Neuronal stem cell (in vitro differentiated cells): ENCODE data around the gene NANOGP8.

ENCODE experiments used
- DNase-seq: peaks from one replicate; pipeline ENCODE4 v3.0.0-alpha.2; 2013; ENCODE audit warnings: low spot score
- H2AFZ ChIP-seq: one replicate; pipeline ENCODE4 v1.6.1; 2013; ENCODE audit warnings: mild to moderate bottlenecking, low read length, inconsistent platforms
- H2AK5ac ChIP-seq: 2 replicates; pipeline ENCODE4 v1.6.1; 2013; ENCODE audit warnings: low read depth, mild to moderate bottlenecking, inconsistent platforms, low read length, moderate library complexity, mixed read lengths
- H2BK120ac ChIP-seq: 2 replicates; pipeline ENCODE4 v1.6.1; 2013; ENCODE audit warnings: low read depth, mild to moderate bottlenecking, inconsistent platforms, low read length, moderate library complexity, mixed read lengths
- H2BK12ac ChIP-seq: one replicate; pipeline ENCODE4 v1.6.1; 2013; ENCODE audit warnings: low read length, inconsistent platforms
- H2BK15ac ChIP-seq: 2 replicates; pipeline ENCODE4 v1.6.1; 2013; ENCODE audit warnings: mild to moderate bottlenecking, low read length, inconsistent platforms, mixed read lengths
- H2BK5ac ChIP-seq: one replicate; pipeline ENCODE4 v1.6.1; 2013; ENCODE audit warnings: inconsistent platforms, mild to moderate bottlenecking, low read length, moderate library complexity
- H3K14ac ChIP-seq: one replicate; pipeline ENCODE4 v1.6.1; 2013; ENCODE audit warnings: low read length, inconsistent platforms
- H3K18ac ChIP-seq: 2 replicates; pipeline ENCODE4 v1.6.1; 2013; ENCODE audit warnings: low read length, inconsistent platforms
- H3K23ac ChIP-seq: 2 replicates; pipeline ENCODE4 v1.6.1; 2013; ENCODE audit warnings: low read depth, mild to moderate bottlenecking, mixed read lengths, low read length, inconsistent platforms; ENCODE audit not compliant: poor library complexity
- H3K27ac ChIP-seq: replicated peaks from 3 replicates; pipeline ENCODE4 v1.5.1; 2013; ENCODE audit warnings: low read length, inconsistent platforms
- H3K27me3 ChIP-seq, 3 experiments: 2 replicates each; pipeline ENCODE4 v1.6.1; 2013; ENCODE audit warnings: low read length in 3 of 3, mild to moderate bottlenecking in 2 of 3, inconsistent platforms in 1 of 3, low read depth in 1 of 3, mixed read lengths in 1 of 3, moderate library complexity in 1 of 3; ENCODE audit not compliant: control insufficient read depth in 3 of 3, insufficient read depth in 3 of 3
- H3K36me3 ChIP-seq, 2 donors: replicated peaks in 1 of 2; 2 replicates each; pipeline ENCODE4 v1.6.1; 2013; ENCODE audit warnings: low read length in 2 of 2; ENCODE audit not compliant: control insufficient read depth in 2 of 2, insufficient read depth in 2 of 2
- H3K4ac ChIP-seq: 2 replicates; pipeline ENCODE4 v1.6.1; 2013; ENCODE audit warnings: inconsistent platforms, mild to moderate bottlenecking, low read length, moderate library complexity
- H3K4me1 ChIP-seq, 2 donors: 1 replicate in 1 of 2; 2 replicates in 1 of 2; pipeline ENCODE4 v1.6.1; 2013; ENCODE audit warnings: low read length in 2 of 2, low read depth in 1 of 2; ENCODE audit not compliant: control insufficient read depth in 2 of 2, insufficient read depth in 1 of 2
- H3K4me2 ChIP-seq: one replicate; pipeline ENCODE4 v1.6.1; 2013; ENCODE audit warnings: mild to moderate bottlenecking, low read length, inconsistent platforms; ENCODE audit not compliant: insufficient read depth, poor library complexity, severe bottlenecking
- H3K4me3 ChIP-seq, 2 donors: 2 replicates each; pipeline ENCODE4 v1.5.1; 2013; ENCODE audit warnings: low read length in 2 of 2, mild to moderate bottlenecking in 2 of 2, inconsistent platforms in 1 of 2, moderate library complexity in 1 of 2
- H3K79me1 ChIP-seq: one replicate; pipeline ENCODE4 v1.6.1; 2013; ENCODE audit warnings: low read depth, mild to moderate bottlenecking, inconsistent platforms, low read length, moderate library complexity
- H3K9ac ChIP-seq: one replicate; pipeline ENCODE4 v1.6.1; 2013; ENCODE audit warnings: mild to moderate bottlenecking, low read depth, low read length, inconsistent platforms; ENCODE audit not compliant: poor library complexity
- H3K9me3 ChIP-seq, 2 donors: replicated peaks in 1 of 2; 2 replicates each; pipeline versions ENCODE3 to v1.6.1; 2013; ENCODE audit warnings: low read length in 2 of 2, mild to moderate bottlenecking in 2 of 2, inconsistent platforms in 1 of 2, low read depth in 1 of 2, mixed read lengths in 1 of 2, moderate library complexity in 1 of 2; ENCODE audit not compliant: control insufficient read depth in 2 of 2, insufficient read depth in 1 of 2
- H4K8ac ChIP-seq: one replicate; pipeline ENCODE4 v1.6.1; 2013; ENCODE audit warnings: low read depth, mild to moderate bottlenecking, inconsistent platforms, low read length, moderate library complexity
- H4K91ac ChIP-seq: one replicate; pipeline ENCODE4 v1.6.1; 2013; ENCODE audit warnings: low read length, low read depth, mild to moderate bottlenecking, inconsistent platforms; ENCODE audit not compliant: poor library complexity
- WGBS, 2 donors: extraction: QIAGEN DNeasy Blood & Tissue Kit; methylation state at CpG; one replicate each; pipeline ENCODE4 v1.1.7; 2013; ENCODE audit warnings: missing lambda C conversion rate in 2 of 2, mixed read lengths in 1 of 2; ENCODE audit not compliant: insufficient read length in 2 of 2, insufficient replicate concordance in 1 of 2; ENCODE audit errors: extremely low coverage in 2 of 2; 5-methylcytosine and 5-hydroxymethylcytosine counted together

NANOGP8 gene

DNA sequence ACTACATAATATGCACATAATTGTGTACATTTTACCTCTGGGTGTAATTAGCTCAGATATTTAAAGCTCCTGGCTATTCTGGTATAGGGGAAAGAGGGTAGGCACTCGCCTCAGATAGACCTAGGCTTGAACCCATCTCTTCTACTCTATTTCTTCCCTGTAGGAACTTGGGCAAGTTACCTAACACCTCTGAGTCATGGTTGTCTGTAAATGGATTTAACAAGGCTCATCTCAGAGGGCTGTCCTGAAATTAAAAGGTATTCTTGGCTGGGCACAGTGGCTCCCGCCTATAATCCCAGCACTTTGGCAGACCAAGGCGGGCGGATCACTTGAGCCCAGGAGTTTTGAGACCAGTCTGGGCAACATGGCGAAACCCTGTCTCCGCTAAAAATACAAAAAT lies 30.7 kb downstream of the NANOGP8 start:
- no CpG with 5 or more reads among the region's 6 CpGs for WGBS, 2 donors
- Histone ChIP-seq H3K9me3 (peaks cover 0 to 2% of the 10 kb centered on the region in 2 donors), H3K4me2 (no peak overlapping the region), H3K9ac (no peak overlapping the region), H3K4ac (no peak overlapping the region), H3K4me3 (no peak overlapping the region), H3K36me3 (no peaks in the 10 kb centered on the region), H3K27me3 (peaks cover 0 to 2% (median 0%) of the 10 kb centered on the region in 3 experiments), H3K14ac (no peak overlapping the region), H3K18ac (no peak overlapping the region), H4K91ac (no peak overlapping the region), H3K4me1 (peaks cover 0 to 2% of the 10 kb centered on the region in 2 donors), H3K23ac (no peak overlapping the region), H2AK5ac (no peak overlapping the region), H2AFZ (no peak overlapping the region), H3K79me1 (no peaks in the 10 kb centered on the region), H3K27ac (no peak overlapping the region), H2BK5ac (no peak overlapping the region), H2BK12ac (no peak overlapping the region), H2BK120ac (no peak overlapping the region), H2BK15ac (no peak overlapping the region), H4K8ac (no peak overlapping the region)
- no peak for DNase-seq

DNA sequence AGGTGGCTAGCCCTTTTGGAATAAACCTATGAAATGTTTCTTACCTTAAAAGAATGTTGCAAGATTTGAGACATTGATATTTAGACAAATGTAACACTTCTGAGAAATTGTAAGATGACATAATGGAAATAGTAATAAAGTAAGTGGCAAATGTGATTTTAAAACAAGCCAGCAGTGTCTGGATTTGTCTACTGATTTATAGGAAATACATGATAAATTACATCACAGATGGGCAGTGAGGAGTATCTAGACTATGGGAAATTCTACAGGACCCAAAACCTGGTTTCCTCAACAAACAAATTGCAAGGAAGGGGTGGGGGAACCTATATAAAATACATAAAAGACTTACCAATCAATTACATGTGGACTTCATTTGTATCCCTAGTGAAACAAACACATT lies 37.1 kb downstream of the NANOGP8 start:
- DNase-seq: no peak
- Histone ChIP-seq H2BK5ac (no peak overlapping the region), H3K4me3 (no peak overlapping the region), H3K4ac (no peak overlapping the region), H3K18ac (no peak overlapping the region), H3K27me3 (no peaks in the 10 kb centered on the region), H2AK5ac (no peak overlapping the region), H4K8ac (no peak overlapping the region), H3K27ac (no peak overlapping the region), H3K79me1 (no peaks in the 10 kb centered on the region), H3K4me2 (no peak overlapping the region), H3K9me3 (no peaks in the 10 kb centered on the region), H2BK120ac (no peak overlapping the region), H3K4me1 (no peaks in the 10 kb centered on the region), H4K91ac (no peak overlapping the region), H3K14ac (no peak overlapping the region), H2BK12ac (no peak overlapping the region), H3K9ac (no peak overlapping the region), H3K36me3 (no peaks in the 10 kb centered on the region), H2AFZ (no peak overlapping the region), H2BK15ac (no peak overlapping the region), H3K23ac (no peak overlapping the region)

DNA sequence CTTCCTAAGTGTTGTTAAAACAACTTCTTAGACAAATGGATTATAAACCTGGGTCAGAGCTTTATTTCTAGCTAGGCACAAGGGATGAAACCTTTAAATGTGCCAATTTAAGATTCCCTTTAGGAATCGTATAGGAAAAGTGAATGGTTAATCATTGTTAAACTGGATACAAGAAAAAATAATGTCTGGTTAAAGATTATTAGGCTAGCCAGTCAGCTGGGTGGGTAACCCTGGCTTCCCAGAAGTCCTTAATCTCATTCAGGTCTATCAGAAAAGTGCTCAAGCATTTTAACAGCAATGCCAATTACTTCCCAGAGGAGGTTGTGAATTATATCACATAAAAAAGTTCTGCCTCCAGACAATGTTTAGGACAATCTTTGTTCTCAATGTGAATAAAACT lies 37.6 kb downstream of the NANOGP8 start:
- DNase-seq: no peak

DNA sequence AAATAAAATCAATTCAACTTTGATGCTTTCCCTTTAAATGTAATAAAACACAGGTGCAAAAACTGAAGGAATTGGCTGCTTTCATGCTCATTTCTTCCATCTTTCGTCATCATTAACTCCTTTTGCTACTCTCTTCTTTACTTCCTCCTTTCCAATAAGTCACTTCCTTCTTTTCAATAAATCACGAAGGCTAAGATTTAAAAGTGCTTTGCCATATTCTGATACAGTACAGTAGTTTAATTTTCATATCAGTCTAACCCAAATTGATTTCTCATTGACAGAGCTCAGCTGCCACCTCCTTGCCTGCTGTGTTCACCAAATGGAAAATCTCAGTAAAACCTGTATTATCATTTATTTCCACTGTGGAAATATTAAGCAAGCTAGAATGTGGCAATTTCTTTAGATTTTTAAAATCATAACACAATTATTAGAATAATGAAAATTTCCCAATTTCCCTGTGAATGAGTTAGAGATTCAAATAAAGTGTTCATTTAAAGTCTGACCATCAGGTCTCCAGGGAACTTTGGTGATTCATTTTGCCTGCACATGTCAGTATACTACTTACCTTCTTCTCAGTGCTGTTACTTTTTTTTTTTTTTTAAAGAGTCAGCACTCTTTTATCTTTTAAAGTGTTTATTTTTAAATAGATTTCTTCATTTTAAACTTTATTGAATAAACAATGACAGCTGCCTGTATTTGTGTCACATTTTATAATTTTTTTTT lies 41.6 kb downstream of the NANOGP8 start:
- Histone ChIP-seq H2BK12ac (no peak overlapping the region), H2AFZ (no peak overlapping the region), H2AK5ac (no peak overlapping the region), H3K79me1 (no peaks in the 10 kb centered on the region), H3K4me3 (no peak overlapping the region), H4K91ac (no peak overlapping the region), H4K8ac (no peak overlapping the region), H3K4me2 (no peak overlapping the region), H3K4ac (no peak overlapping the region), H3K27ac (no peak overlapping the region), H3K27me3 (no peaks in the 10 kb centered on the region), H3K23ac (no peak overlapping the region), H2BK15ac (no peak overlapping the region), H3K36me3 (no peaks in the 10 kb centered on the region), H3K14ac (no peak overlapping the region), H3K9me3 (no peaks in the 10 kb centered on the region), H2BK120ac (no peak overlapping the region), H2BK5ac (no peak overlapping the region), H3K4me1 (no peaks in the 10 kb centered on the region), H3K9ac (no peak overlapping the region), H3K18ac (no peak overlapping the region)
- WGBS, 2 donors: 100% methylated on average over 1 of the region's 2 CpGs; no CpG with 5 or more reads in 1 of the 2 donors
- DNase-seq: no peak

More for the DNA sequence above, 37.6 kb downstream of the NANOGP8 start:
- H3K18ac ChIP-seq: no peak overlapping the region
- no peak overlapping the region for H3K27ac ChIP-seq
- H2BK120ac ChIP-seq: no peak overlapping the region
- H3K4me1 ChIP-seq: no peaks in the 10 kb centered on the region
- no peak overlapping the region for H3K4me2 ChIP-seq
- no peak overlapping the region for H3K4me3 ChIP-seq
- no peak overlapping the region for H2BK5ac ChIP-seq
- H3K79me1 ChIP-seq: no peaks in the 10 kb centered on the region
- H3K9ac ChIP-seq: no peak overlapping the region
- H4K8ac ChIP-seq: no peak overlapping the region
- no peak overlapping the region for H3K14ac ChIP-seq
- no peak overlapping the region for H2AFZ ChIP-seq
- no peaks in the 10 kb centered on the region for H3K36me3 ChIP-seq
- no peak overlapping the region for H2BK15ac ChIP-seq
- H2AK5ac ChIP-seq: no peak overlapping the region
- H3K4ac ChIP-seq: no peak overlapping the region
- WGBS, 2 donors: no CpG with 5 or more reads among the region's 1 CpG
- no peak overlapping the region for H3K23ac ChIP-seq
- no peak overlapping the region for H2BK12ac ChIP-seq
- H3K27me3 ChIP-seq: no peaks in the 10 kb centered on the region
- H3K9me3 ChIP-seq: no peaks in the 10 kb centered on the region
- no peak overlapping the region for H4K91ac ChIP-seq
